Neuronal stem cell (in vitro differentiated cells): ENCODE measurements around the gene ACKR1.

Experiments
- DNase-seq: peaks from one replicate; pipeline ENCODE4 v3.0.0-alpha.2; 2013; ENCODE audit warnings: low spot score
- H2AFZ ChIP-seq: one replicate; pipeline ENCODE4 v1.6.1; 2013; ENCODE audit warnings: mild to moderate bottlenecking, low read length, inconsistent platforms
- H2AK5ac ChIP-seq: 2 replicates; pipeline ENCODE4 v1.6.1; 2013; ENCODE audit warnings: low read depth, mild to moderate bottlenecking, inconsistent platforms, low read length, moderate library complexity, mixed read lengths
- H2BK120ac ChIP-seq: 2 replicates; pipeline ENCODE4 v1.6.1; 2013; ENCODE audit warnings: low read depth, mild to moderate bottlenecking, inconsistent platforms, low read length, moderate library complexity, mixed read lengths
- H2BK12ac ChIP-seq: one replicate; pipeline ENCODE4 v1.6.1; 2013; ENCODE audit warnings: low read length, inconsistent platforms
- H2BK15ac ChIP-seq: 2 replicates; pipeline ENCODE4 v1.6.1; 2013; ENCODE audit warnings: mild to moderate bottlenecking, low read length, inconsistent platforms, mixed read lengths
- H2BK5ac ChIP-seq: one replicate; pipeline ENCODE4 v1.6.1; 2013; ENCODE audit warnings: inconsistent platforms, mild to moderate bottlenecking, low read length, moderate library complexity
- H3K14ac ChIP-seq: one replicate; pipeline ENCODE4 v1.6.1; 2013; ENCODE audit warnings: low read length, inconsistent platforms
- H3K18ac ChIP-seq: 2 replicates; pipeline ENCODE4 v1.6.1; 2013; ENCODE audit warnings: low read length, inconsistent platforms
- H3K23ac ChIP-seq: 2 replicates; pipeline ENCODE4 v1.6.1; 2013; ENCODE audit warnings: low read depth, mild to moderate bottlenecking, mixed read lengths, low read length, inconsistent platforms; ENCODE audit not compliant: poor library complexity
- H3K27ac ChIP-seq: replicated peaks from 3 replicates; pipeline ENCODE4 v1.5.1; 2013; ENCODE audit warnings: low read length, inconsistent platforms
- H3K27me3 ChIP-seq, 3 experiments: 2 replicates each; pipeline ENCODE4 v1.6.1; 2013; ENCODE audit warnings: low read length in 3 of 3, mild to moderate bottlenecking in 2 of 3, inconsistent platforms in 1 of 3, low read depth in 1 of 3, mixed read lengths in 1 of 3, moderate library complexity in 1 of 3; ENCODE audit not compliant: control insufficient read depth in 3 of 3, insufficient read depth in 3 of 3
- H3K36me3 ChIP-seq, 2 donors: replicated peaks in 1 of 2; 2 replicates each; pipeline ENCODE4 v1.6.1; 2013; ENCODE audit warnings: low read length in 2 of 2; ENCODE audit not compliant: control insufficient read depth in 2 of 2, insufficient read depth in 2 of 2
- H3K4ac ChIP-seq: 2 replicates; pipeline ENCODE4 v1.6.1; 2013; ENCODE audit warnings: inconsistent platforms, mild to moderate bottlenecking, low read length, moderate library complexity
- H3K4me1 ChIP-seq, 2 donors: 1 replicate in 1 of 2; 2 replicates in 1 of 2; pipeline ENCODE4 v1.6.1; 2013; ENCODE audit warnings: low read length in 2 of 2, low read depth in 1 of 2; ENCODE audit not compliant: control insufficient read depth in 2 of 2, insufficient read depth in 1 of 2
- H3K4me2 ChIP-seq: one replicate; pipeline ENCODE4 v1.6.1; 2013; ENCODE audit warnings: mild to moderate bottlenecking, low read length, inconsistent platforms; ENCODE audit not compliant: insufficient read depth, poor library complexity, severe bottlenecking
- H3K4me3 ChIP-seq, 2 donors: 2 replicates each; pipeline ENCODE4 v1.5.1; 2013; ENCODE audit warnings: low read length in 2 of 2, mild to moderate bottlenecking in 2 of 2, inconsistent platforms in 1 of 2, moderate library complexity in 1 of 2
- H3K79me1 ChIP-seq: one replicate; pipeline ENCODE4 v1.6.1; 2013; ENCODE audit warnings: low read depth, mild to moderate bottlenecking, inconsistent platforms, low read length, moderate library complexity
- H3K9ac ChIP-seq: one replicate; pipeline ENCODE4 v1.6.1; 2013; ENCODE audit warnings: mild to moderate bottlenecking, low read depth, low read length, inconsistent platforms; ENCODE audit not compliant: poor library complexity
- H3K9me3 ChIP-seq, 2 donors: replicated peaks in 1 of 2; 2 replicates each; pipeline versions ENCODE3 to v1.6.1; 2013; ENCODE audit warnings: low read length in 2 of 2, mild to moderate bottlenecking in 2 of 2, inconsistent platforms in 1 of 2, low read depth in 1 of 2, mixed read lengths in 1 of 2, moderate library complexity in 1 of 2; ENCODE audit not compliant: control insufficient read depth in 2 of 2, insufficient read depth in 1 of 2
- H4K8ac ChIP-seq: one replicate; pipeline ENCODE4 v1.6.1; 2013; ENCODE audit warnings: low read depth, mild to moderate bottlenecking, inconsistent platforms, low read length, moderate library complexity
- H4K91ac ChIP-seq: one replicate; pipeline ENCODE4 v1.6.1; 2013; ENCODE audit warnings: low read length, low read depth, mild to moderate bottlenecking, inconsistent platforms; ENCODE audit not compliant: poor library complexity
- WGBS, 2 donors: extraction: QIAGEN DNeasy Blood & Tissue Kit; methylation state at CpG; one replicate each; pipeline ENCODE4 v1.1.7; 2013; ENCODE audit warnings: missing lambda C conversion rate in 2 of 2, mixed read lengths in 1 of 2; ENCODE audit not compliant: insufficient read length in 2 of 2, insufficient replicate concordance in 1 of 2; ENCODE audit errors: extremely low coverage in 2 of 2; 5-methylcytosine and 5-hydroxymethylcytosine counted together

ACKR1 gene

DNA sequence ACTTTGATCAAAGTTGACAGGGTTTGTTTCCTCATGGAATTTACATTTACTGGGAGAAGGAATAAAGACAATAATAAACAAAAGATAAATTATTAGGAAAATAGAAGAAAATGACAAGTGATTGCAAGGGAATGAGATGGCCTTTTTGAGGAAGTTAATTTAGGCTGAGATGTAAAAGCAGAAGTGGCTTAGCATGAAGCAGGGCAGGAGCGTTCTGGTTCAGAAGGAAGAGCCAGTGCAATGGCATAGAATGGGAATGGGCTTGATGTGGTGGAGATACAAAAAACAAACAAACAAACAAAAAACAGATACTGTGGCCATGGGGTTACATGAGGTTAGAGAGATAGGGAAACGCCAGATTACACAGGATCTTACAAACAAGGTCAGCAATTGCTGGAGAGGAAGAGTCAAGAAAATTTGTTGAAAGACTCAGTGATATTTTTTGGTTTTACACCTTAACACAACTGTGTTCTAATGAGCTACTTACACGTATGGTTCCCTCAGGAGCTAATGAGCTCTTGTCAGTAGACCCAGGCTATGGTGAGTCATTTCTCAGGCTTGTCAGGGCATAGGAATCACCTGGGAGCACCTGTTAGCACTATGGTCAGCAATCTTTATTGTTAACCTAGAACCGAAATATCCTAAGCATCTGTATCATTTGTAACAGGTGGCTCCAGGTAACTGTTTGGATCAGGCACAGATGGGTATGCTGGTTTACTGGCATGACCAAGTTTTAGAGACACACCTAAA is 42.0 kb upstream of the ACKR1 start:
- Histone ChIP-seq H2BK12ac (no peak overlapping the region), H3K23ac (no peak overlapping the region), H4K91ac (no peak overlapping the region), H3K4me3 (no peak overlapping the region), H2AK5ac (no peak overlapping the region), H3K4me1 (peaks cover 4% of the 10 kb centered on the region in 2 donors), H3K27ac (no peak overlapping the region), H3K79me1 (no peaks in the 10 kb centered on the region), H2BK15ac (no peak overlapping the region), H3K27me3 (no peaks in the 10 kb centered on the region), H2BK5ac (no peak overlapping the region), H3K9ac (no peak overlapping the region), H3K4ac (no peak overlapping the region), H2AFZ (no peak overlapping the region), H3K36me3 (no peaks in the 10 kb centered on the region), H2BK120ac (no peak overlapping the region), H3K9me3 (no peaks in the 10 kb centered on the region), H3K18ac (no peak overlapping the region), H3K14ac (no peak overlapping the region), H3K4me2 (no peak overlapping the region), H4K8ac (no peak overlapping the region)
- WGBS, 2 donors, result no CpG with 5 or more reads among the region's 4 CpGs
- no peak for DNase-seq

DNA sequence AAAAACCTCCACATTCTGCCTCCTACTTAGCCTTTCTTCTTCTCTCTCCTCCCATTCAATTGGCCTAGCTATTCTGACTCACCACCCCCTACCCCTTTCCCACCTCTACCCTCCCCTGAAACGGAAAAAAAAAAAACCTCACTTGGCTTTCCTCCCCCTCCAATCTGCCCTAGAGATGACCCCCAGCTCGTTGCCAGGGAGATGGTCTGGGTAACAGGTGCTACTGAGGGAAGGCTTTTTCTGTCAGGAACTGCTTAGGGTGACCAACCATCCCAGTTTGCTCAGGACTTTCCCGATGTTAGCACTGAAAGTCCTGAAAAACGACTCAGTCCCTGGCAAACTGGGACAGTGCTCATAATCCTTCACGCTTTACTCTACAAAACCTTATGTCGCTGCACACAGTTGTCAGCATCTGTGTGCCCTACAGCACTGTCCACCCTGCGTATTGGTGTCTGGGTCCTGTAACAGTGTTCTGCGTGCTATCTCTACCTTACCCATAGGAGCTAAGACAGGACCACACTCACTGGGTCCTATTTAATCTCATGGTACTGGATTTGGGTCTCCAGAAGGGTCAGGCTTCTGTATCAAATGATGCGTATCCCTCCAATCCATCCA is 41.0 kb upstream of the ACKR1 start:
- Histone ChIP-seq H2BK15ac (no peak overlapping the region), H3K4me2 (no peak overlapping the region), H3K23ac (no peak overlapping the region), H3K18ac (no peak overlapping the region), H4K8ac (no peak overlapping the region), H3K4me3 (no peak overlapping the region), H3K9ac (no peak overlapping the region), H3K14ac (no peak overlapping the region), H3K4ac (no peak overlapping the region), H2BK5ac (no peak overlapping the region), H3K9me3 (no peaks in the 10 kb centered on the region), H3K79me1 (no peaks in the 10 kb centered on the region), H3K4me1 (peaks cover 4% of the 10 kb centered on the region in 2 donors), H2AFZ (no peak overlapping the region), H4K91ac (no peak overlapping the region), H2AK5ac (no peak overlapping the region), H3K27me3 (no peaks in the 10 kb centered on the region), H3K27ac (no peak overlapping the region), H2BK12ac (no peak overlapping the region), H3K36me3 (no peaks in the 10 kb centered on the region), H2BK120ac (no peak overlapping the region)
- WGBS, 2 donors, result no CpG with 5 or more reads among the region's 9 CpGs
- DNase-seq, result no peak

DNA sequence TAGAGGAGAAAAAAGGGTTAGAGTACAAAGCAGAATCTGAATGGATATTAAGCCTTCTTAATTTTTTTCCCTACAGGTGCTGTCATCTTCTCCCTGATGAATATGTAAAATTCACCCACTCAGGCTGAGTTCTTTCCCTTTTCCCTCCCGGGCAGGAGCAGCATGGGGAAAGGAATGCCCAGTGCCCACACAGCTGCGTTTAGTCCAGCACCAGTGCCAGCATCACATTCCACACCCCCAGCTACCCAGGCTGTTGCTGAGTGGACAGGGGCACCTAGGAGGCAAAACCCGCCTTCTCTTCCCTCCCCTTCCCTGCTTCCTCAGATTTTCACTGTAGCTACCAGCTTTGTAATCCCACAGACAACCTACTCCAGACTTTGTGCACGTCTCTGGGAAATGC is 36.6 kb upstream of the ACKR1 start:
- no peak overlapping the region for H3K4me2 ChIP-seq
- H3K9ac ChIP-seq, result no peak overlapping the region
- H3K79me1 ChIP-seq, result peaks cover 3% of the 10 kb centered on the region
- no peak overlapping the region for H3K4me3 ChIP-seq
- H3K9me3 ChIP-seq, result no peaks in the 10 kb centered on the region
- no peaks in the 10 kb centered on the region for H3K36me3 ChIP-seq
- H3K27ac ChIP-seq, result no peak overlapping the region
- peaks cover 0 to 13% (median 0%) of the 10 kb centered on the region in 3 experiments for H3K27me3 ChIP-seq
- H2AK5ac ChIP-seq, result no peak overlapping the region
- H3K23ac ChIP-seq, result no peak overlapping the region
- no peak overlapping the region for H4K8ac ChIP-seq
- no peak for DNase-seq
- WGBS, 2 donors, result no CpG with 5 or more reads among the region's 4 CpGs
- no peak overlapping the region for H2AFZ ChIP-seq
- H2BK12ac ChIP-seq, result no peak overlapping the region
- H3K4me1 ChIP-seq, result peaks cover 9 to 14% of the 10 kb centered on the region in 2 donors
- no peak overlapping the region for H3K4ac ChIP-seq
- H3K14ac ChIP-seq, result no peak overlapping the region
- H2BK5ac ChIP-seq, result no peak overlapping the region
- no peak overlapping the region for H2BK15ac ChIP-seq
- no peak overlapping the region for H3K18ac ChIP-seq
- H4K91ac ChIP-seq, result no peak overlapping the region
- no peak overlapping the region for H2BK120ac ChIP-seq

DNA sequence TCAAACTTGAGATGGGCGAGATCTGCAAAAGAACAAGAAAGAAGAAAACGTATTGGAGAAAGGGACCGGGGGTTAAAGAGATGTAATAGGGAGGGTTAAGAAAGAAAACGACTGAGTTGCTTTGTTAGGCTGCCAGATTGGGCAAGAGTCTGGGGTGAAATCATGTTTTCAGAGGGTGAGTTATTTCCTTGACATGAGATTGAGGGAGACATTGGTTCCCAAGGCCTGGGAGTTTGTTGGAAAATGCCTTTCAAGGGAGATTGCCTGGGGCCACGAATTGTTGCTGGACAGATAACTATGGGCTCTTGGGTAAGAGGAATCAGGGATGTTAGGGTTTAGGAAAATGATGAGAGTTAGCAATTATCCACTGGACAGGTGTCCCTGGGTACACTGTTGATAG is 34.0 kb upstream of the ACKR1 start:
- Histone ChIP-seq H3K14ac (no peak overlapping the region), H4K8ac (no peak overlapping the region), H3K23ac (no peak overlapping the region), H3K18ac (no peak overlapping the region), H3K4ac (no peak overlapping the region), H2BK5ac (no peak overlapping the region), H3K27me3 (peaks cover 0 to 13% (median 0%) of the 10 kb centered on the region in 3 experiments), H3K36me3 (no peaks in the 10 kb centered on the region), H3K9ac (no peak overlapping the region), H3K79me1 (peaks cover 3% of the 10 kb centered on the region), H2BK12ac (no peak overlapping the region), H2AK5ac (no peak overlapping the region), H4K91ac (no peak overlapping the region), H2BK15ac (no peak overlapping the region), H3K4me2 (no peak overlapping the region), H3K4me3 (no peak overlapping the region), H3K9me3 (no peaks in the 10 kb centered on the region), H2BK120ac (no peak overlapping the region), H3K4me1 (peaks cover 8 to 11% of the 10 kb centered on the region in 2 donors), H2AFZ (no peak overlapping the region), H3K27ac (no peak overlapping the region)
- no peak for DNase-seq
- WGBS, 2 donors, result 100% methylated on average over 2 of the region's 5 CpGs; no CpG with 5 or more reads in 1 of the 2 donors
